SKM-1 treated with dmso at 0.1 percent for 144 hours (cell line): ENCODE measurements around the gene STK32B.
"Not testable (repeated sequence)": the region's sequence is repeated elsewhere in the genome, so short reads cannot be mapped to it uniquely, and the experiment has no call there.

ENCODE experiments used
- DNase-seq: peaks from one replicate; lab custom pipeline; 2025; ENCODE audit not compliant: unreplicated experiment; lab: John Stamatoyannopoulos, UW

The STK32B gene

GRCh38 chr4:5250536-5250935 is 199.3 kb downstream of the STK32B start:
- DNase-seq = not testable (repeated sequence)

GRCh38 chr4:5256421-5256820 is 205.1 kb downstream of the STK32B start:
- no peak for DNase-seq

DNA sequence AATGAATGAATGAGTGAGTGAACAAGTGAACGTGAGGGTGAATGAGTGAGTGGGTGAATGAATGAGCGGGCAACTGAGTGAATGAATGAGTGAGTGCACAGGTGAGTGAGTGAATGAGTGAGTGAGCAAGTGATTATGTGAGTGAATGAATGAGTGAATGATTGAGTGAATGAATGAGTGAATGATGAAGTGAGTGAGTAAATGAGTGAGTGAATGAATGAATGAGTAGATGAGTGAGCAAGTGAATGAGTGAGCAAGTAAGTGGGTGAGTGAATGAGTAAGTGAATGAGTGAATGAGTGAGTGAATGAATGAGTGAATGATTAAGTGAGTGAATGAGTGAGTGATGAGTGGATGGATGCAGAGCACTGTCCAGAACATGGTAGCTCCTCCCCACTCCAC is 205.8 kb downstream of the STK32B start:
- no peak for DNase-seq

- DNase-seq = no peak
Measured at GRCh38 chr4:5259471-5259870, 208.2 kb downstream of the STK32B start.

DNA sequence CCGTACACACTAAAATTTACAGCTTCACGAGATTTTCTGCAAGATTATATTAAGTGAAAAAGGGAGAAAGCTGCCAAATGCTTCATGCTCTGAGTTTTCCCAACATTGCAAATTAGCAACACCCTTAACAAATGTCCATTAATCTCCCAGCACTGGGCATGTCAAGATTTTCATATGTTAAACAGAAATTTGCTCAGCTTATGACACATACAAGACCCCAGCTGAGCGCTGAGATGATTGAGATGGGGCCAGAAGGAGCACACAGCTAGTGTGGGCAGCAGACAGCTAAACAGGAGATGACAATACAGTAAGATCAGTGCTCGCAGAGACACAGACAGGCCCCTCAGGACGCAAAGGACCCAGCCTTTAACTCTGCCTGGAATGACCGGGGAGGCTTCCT is 208.8 kb downstream of the STK32B start:
- no peak for DNase-seq

- DNase-seq = no peak
Measured at GRCh38 chr4:5261866-5262265, 210.6 kb downstream of the STK32B start.

DNA sequence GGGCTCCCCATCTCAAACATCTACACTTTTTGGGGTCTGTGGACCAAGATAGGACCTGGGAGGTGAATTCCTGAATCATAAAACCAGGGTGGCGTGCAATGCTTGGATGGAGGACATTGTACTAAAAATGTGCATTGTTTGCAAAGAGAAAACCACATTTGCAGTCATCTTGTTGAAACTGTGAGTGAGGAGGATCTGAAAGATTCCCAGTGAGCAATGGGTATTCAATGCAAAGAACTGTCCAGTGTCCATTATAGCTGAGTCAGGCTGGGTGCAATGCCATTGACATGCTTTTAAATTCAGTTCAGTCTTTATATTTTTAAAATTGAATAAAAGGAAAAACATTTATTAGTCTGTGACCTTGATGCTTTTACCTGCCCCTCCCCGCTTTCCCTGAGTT is 215.7 kb downstream of the STK32B start:
- no peak for DNase-seq

GRCh38 chr4:5267408-5267807 is 216.1 kb downstream of the STK32B start:
- DNase-seq = no peak

- DNase-seq = no peak
Measured at GRCh38 chr4:5276475-5277075, 225.3 kb downstream of the STK32B start.

DNA sequence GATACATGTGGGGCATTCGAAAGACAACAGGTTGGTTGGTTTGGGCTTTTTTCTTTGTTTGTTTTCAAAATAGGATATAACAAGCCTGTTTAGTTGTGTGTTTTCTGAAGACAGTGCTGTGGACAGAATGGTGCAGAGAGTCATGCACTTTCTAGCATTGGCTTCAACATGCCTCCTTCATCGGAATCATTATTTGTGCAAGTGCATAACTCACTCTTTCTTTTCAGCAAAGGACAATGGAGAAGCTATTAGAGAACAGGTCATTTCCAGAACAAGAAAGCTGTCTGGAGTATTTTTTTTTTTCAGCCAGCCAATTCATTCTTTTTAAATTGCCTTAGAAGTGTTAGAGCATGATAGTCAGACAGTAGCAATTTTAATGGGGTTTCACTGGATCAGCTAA is 225.8 kb downstream of the STK32B start:
- no peak for DNase-seq

- DNase-seq = no peak
Measured at GRCh38 chr4:5278213-5278612, 226.9 kb downstream of the STK32B start.

- not testable (repeated sequence) for DNase-seq
Measured at GRCh38 chr4:5280069-5280468, 228.8 kb downstream of the STK32B start.

- DNase-seq = no peak
Measured at GRCh38 chr4:5280828-5281227, 229.5 kb downstream of the STK32B start.

GRCh38 chr4:5283837-5284236 is 232.6 kb downstream of the STK32B start:
- DNase-seq = no peak

- no peak for DNase-seq
Measured at GRCh38 chr4:5284517-5284916, 233.2 kb downstream of the STK32B start.

GRCh38 chr4:5292101-5292500 is 240.8 kb downstream of the STK32B start:
- no peak for DNase-seq

GRCh38 chr4:5298000-5298787 is 246.9 kb downstream of the STK32B start:
- not testable (repeated sequence) for DNase-seq

DNA sequence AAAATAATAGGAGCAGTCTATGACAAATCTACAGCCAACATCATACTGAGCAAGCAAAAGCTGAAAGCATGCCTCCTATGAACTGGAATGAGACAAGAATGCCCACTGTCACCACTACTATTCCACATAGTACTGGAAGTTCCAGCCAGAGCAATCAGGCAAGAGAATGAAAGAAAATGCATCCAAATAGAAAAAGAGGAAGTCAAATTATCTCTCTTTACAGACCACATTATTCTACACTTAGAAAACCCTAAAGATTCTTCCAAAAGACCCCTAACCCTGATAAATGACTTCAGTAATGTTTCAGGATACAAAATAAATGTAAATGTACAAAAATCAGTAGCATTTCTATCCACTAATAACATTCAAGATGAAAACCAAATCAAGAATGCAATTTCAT is 249.0 kb downstream of the STK32B start:
- no peak for DNase-seq

DNA sequence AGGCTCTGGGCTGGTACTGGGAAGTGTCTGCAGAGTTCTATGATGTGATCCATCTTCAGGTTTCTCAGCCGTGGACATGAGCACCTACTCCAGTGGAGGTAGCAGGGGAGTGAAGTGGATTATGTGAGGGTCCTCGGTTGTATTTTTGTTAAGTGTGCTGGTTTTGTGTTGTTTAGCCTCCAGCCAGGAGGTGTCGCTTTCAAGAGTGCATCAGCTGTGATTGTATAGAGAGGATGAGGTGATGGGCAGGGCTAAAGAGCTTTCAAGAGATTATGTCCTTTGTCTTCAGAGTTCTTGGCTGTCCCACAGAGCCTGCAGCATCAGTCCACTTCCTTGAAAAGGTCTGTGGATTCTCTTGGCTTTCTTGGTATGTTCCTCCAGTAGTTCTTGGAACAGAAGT is 256.6 kb downstream of the STK32B start:
- DNase-seq = no peak

- no peak for DNase-seq
Measured at GRCh38 chr4:5322321-5322720, 271.0 kb downstream of the STK32B start.

DNA sequence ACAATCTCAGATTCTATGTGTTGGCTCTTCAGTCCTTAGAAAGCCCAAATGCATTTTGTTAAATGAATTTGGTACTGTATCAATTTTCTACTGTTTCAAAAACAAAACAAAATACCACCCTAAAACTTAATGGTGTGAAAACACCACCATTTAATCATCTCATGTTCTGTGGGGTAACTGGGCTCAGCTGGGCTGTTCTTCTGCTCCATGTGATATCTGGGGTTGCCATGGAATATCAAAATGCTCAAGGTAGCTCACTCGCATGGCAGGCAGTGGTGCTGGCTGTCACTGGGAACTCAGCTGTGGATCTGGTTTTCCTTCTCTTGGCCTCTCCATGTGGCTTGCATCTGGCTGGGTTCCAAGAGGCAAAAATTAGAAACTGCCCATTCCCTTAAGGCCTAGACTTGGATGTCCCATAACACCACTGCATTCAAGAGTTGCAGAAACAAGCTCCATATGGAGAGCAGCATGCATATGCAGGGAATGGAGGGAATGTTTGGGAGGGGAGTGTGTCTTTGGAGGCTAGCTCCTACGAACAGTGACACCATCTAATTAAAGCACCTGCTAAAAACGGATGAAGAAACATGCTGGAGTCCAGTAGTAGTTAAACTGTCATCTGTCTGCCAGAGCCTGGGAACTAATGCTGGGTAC is 279.2 kb downstream of the STK32B start:
- DNase-seq = no peak

DNA sequence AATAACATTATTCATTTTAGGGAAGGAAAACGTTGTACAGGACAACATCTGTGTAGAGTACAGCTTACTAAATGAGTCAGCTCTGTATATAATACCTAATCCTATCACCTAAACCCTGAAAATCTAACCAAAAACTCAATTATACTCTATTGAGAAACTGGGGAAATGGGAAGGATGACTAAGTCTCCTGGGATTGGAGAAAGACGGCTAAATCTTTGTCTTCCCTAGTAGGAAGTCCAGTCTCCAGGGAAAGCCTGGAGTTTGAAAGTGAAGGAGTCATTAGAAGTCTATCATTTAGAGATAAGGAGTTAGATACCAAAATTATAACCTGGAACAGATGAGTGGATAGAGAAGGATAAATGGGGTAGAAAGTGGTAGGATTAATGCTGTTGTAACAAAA is 286.5 kb downstream of the STK32B start:
- DNase-seq = no peak
